HFFc6 (cell line): ENCODE results near the gene LRCOL1. TPM values are rescaled to one million over a fixed set of nuclear protein-coding genes. Genes with fewer than 3 reads are reported as not detected.
A peak's percentile ranks its signal among the peaks of the same experiment; 100 is the strongest.

Experiments used
- DNase-seq: peaks from one replicate; pipeline ENCODE4 v3.0.0-alpha.2; 2018
- H3K27ac Mint-ChIP-seq: 2 replicates; pipeline ENCODE4 v1.8.0; 2020; ENCODE audit warnings: mild to moderate bottlenecking, mixed read lengths
- H3K27me3 Mint-ChIP-seq: 2 replicates; pipeline ENCODE4 v1.8.0; 2021; ENCODE audit warnings: mild to moderate bottlenecking, moderate library complexity, mixed read lengths; ENCODE audit not compliant: insufficient read depth
- H3K36me3 Mint-ChIP-seq: 2 replicates; pipeline ENCODE4 v1.8.0; 2021; ENCODE audit warnings: low read depth, mixed read lengths
- H3K4me1 Mint-ChIP-seq: 2 replicates; pipeline ENCODE4 v1.8.0; 2020; ENCODE audit warnings: low read depth, mixed read lengths
- H3K4me3 Mint-ChIP-seq: 2 replicates; pipeline ENCODE4 v1.8.0; 2020; ENCODE audit warnings: mild to moderate bottlenecking, moderate library complexity, mixed read lengths
- H3K9me3 Mint-ChIP-seq: 2 replicates; pipeline ENCODE4 v1.8.0; 2020; ENCODE audit warnings: mild to moderate bottlenecking, mixed read lengths
- total RNA-seq, 6 experiments: library from RNA; stranded (reverse); fragmentation: NEBNext Ultra II Directional; extraction: Animal tissue kit (Norgen Biotek cat#: 25700); gene quantifications; 2 replicates in 1 of 6; 3 replicates in 5 of 6; pipeline ENCODE4 v1.2.3, GENCODE V29; 2021
- TF ChIP-seq, protein P1 (sequence below): fragments of 200-600 bp; sonication (generic); IDR thresholded peaks from 2 replicates; pipeline ENCODE4 v1.5.0; 2021; ENCODE audit warnings: antibody characterized with exemption, mild to moderate bottlenecking

The LRCOL1 gene
- total RNA-seq, 6 experiments from 2014 or later = 0.23 to 1.00 (median 0.52) TPM

DNA sequence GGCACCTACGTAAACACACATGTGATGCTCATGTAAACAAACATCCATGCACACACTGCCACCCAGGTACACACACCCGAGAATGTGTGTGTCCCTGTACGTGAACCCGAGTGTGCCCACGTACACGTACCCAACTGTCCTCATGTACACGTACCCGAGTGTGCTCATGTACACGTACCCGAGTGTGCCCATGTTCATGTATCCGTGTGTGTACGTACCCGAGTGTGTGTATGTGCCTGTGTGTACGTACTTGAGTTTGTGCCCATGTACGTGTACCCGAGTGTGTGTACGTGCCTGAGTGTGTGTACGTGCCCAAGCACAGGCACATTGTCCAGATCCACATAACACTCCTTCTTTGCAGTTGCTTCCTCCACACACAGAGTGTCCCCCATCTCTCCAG, 45.0 kb downstream of the LRCOL1 start:
- H3K4me1 Mint-ChIP-seq = no peaks in the 10 kb centered on the region
- TF ChIP-seq, protein P1, sequence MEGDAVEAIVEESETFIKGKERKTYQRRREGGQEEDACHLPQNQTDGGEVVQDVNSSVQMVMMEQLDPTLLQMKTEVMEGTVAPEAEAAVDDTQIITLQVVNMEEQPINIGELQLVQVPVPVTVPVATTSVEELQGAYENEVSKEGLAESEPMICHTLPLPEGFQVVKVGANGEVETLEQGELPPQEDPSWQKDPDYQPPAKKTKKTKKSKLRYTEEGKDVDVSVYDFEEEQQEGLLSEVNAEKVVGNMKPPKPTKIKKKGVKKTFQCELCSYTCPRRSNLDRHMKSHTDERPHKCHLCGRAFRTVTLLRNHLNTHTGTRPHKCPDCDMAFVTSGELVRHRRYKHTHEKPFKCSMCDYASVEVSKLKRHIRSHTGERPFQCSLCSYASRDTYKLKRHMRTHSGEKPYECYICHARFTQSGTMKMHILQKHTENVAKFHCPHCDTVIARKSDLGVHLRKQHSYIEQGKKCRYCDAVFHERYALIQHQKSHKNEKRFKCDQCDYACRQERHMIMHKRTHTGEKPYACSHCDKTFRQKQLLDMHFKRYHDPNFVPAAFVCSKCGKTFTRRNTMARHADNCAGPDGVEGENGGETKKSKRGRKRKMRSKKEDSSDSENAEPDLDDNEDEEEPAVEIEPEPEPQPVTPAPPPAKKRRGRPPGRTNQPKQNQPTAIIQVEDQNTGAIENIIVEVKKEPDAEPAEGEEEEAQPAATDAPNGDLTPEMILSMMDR = no peak
- no peaks in the 10 kb centered on the region; the same call in 1 of the 2 replicates for H3K36me3 Mint-ChIP-seq
- H3K27ac Mint-ChIP-seq = no peak overlapping the region
- no peak overlapping the region for H3K4me3 Mint-ChIP-seq
- H3K9me3 Mint-ChIP-seq = no peaks in the 10 kb centered on the region
- DNase-seq = no peak
- H3K27me3 Mint-ChIP-seq = peaks cover 4% of the 10 kb centered on the region

DNA sequence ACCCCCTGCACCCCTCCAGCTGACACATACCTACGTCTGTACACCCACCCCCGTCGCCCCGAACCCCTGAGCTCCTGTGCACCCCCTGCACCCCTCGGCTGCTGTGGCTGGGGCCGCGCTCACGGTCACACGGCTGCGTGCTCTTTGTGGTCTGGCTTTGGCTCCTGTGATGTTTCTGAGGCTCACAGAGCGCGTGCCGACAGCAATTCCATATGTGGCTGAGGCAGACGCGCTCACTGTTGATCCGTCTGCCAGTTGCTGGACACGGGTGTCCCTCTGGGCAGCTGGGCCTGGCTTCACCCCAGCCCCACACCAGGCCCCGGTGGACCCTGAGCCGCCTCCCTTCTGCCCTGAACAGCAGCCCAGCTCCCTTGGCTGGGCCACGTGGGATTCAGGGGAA, 46.5 kb downstream of the LRCOL1 start:
- no peak for DNase-seq
- Mint-ChIP-seq H3K9me3 (no peaks in the 10 kb centered on the region), H3K36me3 (no peaks in the 10 kb centered on the region; the same call in 1 of the 2 replicates)

DNA sequence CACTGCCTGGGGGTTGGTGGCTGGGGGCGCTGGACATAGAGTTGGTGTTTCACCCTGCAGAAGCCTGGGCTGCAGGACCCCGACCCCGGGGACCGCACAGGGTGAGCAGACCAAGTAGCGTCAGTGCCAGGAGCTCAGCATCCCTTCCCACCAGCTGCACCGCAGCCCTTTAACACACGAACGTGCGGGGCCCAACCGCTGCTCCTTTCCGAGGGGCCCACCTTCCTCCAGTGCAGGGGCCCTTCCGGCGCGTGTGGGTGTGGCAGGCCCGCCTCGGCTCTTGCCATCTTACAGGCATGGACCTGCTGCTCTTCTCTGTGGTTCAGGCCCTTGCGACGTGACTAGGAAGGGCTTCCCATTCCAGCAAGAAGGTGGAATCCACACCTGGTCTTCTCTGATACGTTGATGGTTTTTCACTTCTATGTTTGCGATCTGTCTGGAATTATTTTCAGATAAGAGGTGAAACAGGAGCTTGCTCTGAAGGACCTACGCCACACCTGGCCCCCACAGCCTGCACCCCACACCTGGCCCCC, 47.8 kb downstream of the LRCOL1 start:
- Mint-ChIP-seq H3K27me3 (peaks cover 4% of the 10 kb centered on the region), H3K9me3 (no peaks in the 10 kb centered on the region), H3K36me3 (no peaks in the 10 kb centered on the region; the same call in 1 of the 2 replicates), H3K4me3 (no peak overlapping the region), H3K27ac (no peak overlapping the region), H3K4me1 (no peaks in the 10 kb centered on the region)
- no peak for DNase-seq
- TF ChIP-seq, protein P1 = no peak

More for the DNA sequence above, 46.5 kb downstream of the LRCOL1 start:
- H3K27me3 Mint-ChIP-seq = peaks cover 4% of the 10 kb centered on the region
- H3K27ac Mint-ChIP-seq = no peak overlapping the region
- H3K4me1 Mint-ChIP-seq = no peaks in the 10 kb centered on the region
- no peak overlapping the region for H3K4me3 Mint-ChIP-seq
- TF ChIP-seq, protein P1 = no peak

DNA sequence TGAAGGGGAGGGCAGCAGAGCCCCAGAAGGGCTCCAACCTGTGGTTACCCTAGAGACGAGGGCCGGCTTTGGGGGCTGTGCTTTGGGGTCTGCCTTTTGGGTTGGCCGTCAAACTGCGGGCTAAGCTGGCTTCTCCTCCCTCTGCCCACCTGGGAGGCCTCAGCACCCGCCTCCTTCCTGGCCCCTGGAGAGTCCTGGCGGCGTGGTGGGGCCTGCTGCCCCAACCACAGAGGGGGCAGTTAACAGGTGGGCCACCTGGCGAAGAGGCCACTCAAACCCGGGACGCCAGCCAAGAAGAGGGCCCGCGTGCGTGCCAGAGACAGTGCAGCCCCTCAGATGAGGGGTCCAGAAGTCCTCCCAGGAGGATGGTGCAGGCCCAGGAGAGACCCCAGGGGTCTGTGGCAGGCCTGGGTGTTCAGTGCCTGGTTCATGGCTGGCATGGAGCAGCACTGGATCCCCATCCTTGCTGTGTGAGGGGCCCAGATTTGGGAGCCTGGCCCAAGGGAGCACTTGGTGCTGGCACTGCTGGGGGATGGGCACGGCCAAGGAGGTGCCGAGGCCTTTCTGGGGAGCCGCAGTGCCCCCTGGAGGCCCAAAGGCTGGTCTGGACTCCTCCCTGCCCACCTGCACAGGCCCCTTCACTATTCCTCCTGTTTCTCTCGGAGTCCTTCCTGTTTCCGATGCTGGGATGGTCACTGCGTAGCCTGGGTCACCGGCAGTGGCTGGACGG, 48.8 kb downstream of the LRCOL1 start:
- Mint-ChIP-seq H3K36me3 (no peaks in the 10 kb centered on the region; the same call in 1 of the 2 replicates), H3K27me3 (peaks cover 4% of the 10 kb centered on the region), H3K4me1 (no peaks in the 10 kb centered on the region), H3K27ac (no peak overlapping the region), H3K4me3 (no peak overlapping the region), H3K9me3 (no peaks in the 10 kb centered on the region)
- TF ChIP-seq, protein P1 = peak; percentile 53
- DNase-seq = no peak

DNA sequence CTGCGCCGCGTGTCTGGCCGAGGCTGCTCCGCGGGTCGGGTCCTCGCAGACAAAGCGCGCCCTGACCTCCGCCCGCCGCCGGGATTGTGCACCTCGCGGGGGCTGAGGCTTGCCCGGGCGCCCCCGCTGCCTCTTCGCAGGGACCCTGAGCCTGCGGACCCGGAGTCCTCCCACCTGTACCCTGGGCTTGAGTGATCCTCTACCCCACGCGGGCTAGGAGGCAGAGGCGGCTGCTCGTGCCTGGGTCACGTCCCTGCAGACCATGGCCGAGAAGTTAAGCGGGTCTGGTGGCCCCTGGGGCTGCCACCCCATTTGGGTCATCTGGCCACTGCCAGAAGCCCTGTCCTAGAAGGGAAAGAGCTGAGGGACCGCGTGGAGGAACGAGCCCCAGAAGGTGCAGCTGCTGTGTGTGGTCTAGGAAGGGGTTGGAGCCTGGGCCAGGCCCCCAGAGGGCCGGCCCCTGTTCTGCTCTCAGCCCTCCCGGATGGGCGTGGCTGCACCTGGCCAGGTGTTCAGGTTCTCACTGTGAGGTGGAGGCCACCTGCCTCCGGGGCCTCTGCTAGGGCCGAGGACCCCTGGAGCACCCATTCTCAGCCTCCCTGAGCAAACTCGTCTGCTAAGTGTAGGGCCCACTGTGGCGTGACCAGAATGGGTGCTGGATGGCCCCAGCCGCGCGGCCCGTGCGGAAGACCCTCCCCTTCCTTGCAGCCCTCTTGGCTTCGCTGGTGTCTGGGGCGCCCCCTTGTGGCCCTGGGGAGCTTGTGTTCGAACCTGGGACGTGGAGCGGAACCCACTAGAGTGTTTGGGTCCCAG, 49.6 kb downstream of the LRCOL1 start:
- no peaks in the 10 kb centered on the region for H3K4me1 Mint-ChIP-seq
- H3K4me3 Mint-ChIP-seq = peak overlapping the region; percentile 55
- no peaks in the 10 kb centered on the region for H3K9me3 Mint-ChIP-seq
- no peak for DNase-seq
- no peaks in the 10 kb centered on the region; the same call in 1 of the 2 replicates for H3K36me3 Mint-ChIP-seq
- TF ChIP-seq, protein P1 = peak; percentile 86
- no peak overlapping the region for H3K27ac Mint-ChIP-seq
- H3K27me3 Mint-ChIP-seq = peaks cover 4% of the 10 kb centered on the region
